Uterus (tissue), 2 donors: ENCODE data around the gene SLFN11.

Experiments
- CTCF ChIP-seq, 4 experiments: fragments of 200-600 bp in 2 of 4; fragments of 450-650 bp in 2 of 4; sonication (generic) in 2 of 4; IDR thresholded peaks; one replicate each; pipeline ENCODE4 v1.5.1; 2016 to 2019; ENCODE audit warnings: antibody characterized with exemption in 4 of 4, mild to moderate bottlenecking in 2 of 4, moderate library complexity in 1 of 4
- POLR2A ChIP-seq, 2 donors: fragments of 450-650 bp; IDR thresholded peaks; one replicate each; pipeline ENCODE4 v1.6.1; 2016; ENCODE audit warnings: antibody characterized with exemption in 2 of 2, mild to moderate bottlenecking in 1 of 2, moderate library complexity in 1 of 2

GRCh38 chr17:35345926-35346771 is 27.3 kb downstream of the SLFN11 start:
- TF ChIP-seq CTCF (IDR thresholded peaks at IDR 0.05), result no peak
- no peak for TF ChIP-seq POLR2A (IDR thresholded peaks at IDR 0.05)
